ENCODE measurements around the gene NDST4. TPM values are rescaled to one million over a fixed set of nuclear protein-coding genes. Genes with fewer than 3 reads are reported as not detected.

The NDST4 gene
- total RNA-seq: under 0.01 and 0.12 TPM in 2 replicates

GRCh38 chr4:115113506-115114106 is at the start of gene NDST4:
Gene NDST4, minus strand, starts transcription at chr4:115113620. Its CDS starts 36,584 bp downstream, at chr4:115077036.

Small RNAs within 50 kb of the gene (small RNA-seq; reads per million reads assigned to genes)
- not detected for gene RN7SL808P

Measured in hair follicle dermal papilla cell (primary cell).